LNCaP clone FGC (cell line): ENCODE results near the gene LOXL3.
A peak's percentile ranks its signal among the peaks of the same experiment; 100 is the strongest.

ENCODE experiments used
- DNase-seq: peaks from one replicate; pipeline ENCODE4 v3.0.0-alpha.2; 2011; ENCODE audit warnings: low read depth
- H3K4me3 ChIP-seq: 2 replicates; pipeline ENCODE4 v1.5.1; 2011; ENCODE audit warnings: mild to moderate bottlenecking, low read depth, low read length, control low read depth
- TF ChIP-seq, protein P1 (sequence below): IDR thresholded peaks from 2 replicates; pipeline ENCODE4 v1.5.1; 2012; ENCODE audit warnings: mild to moderate bottlenecking; ENCODE audit not compliant: control insufficient read depth, insufficient read depth; ENCODE audit errors: extremely low read depth

Gene LOXL3

DNA sequence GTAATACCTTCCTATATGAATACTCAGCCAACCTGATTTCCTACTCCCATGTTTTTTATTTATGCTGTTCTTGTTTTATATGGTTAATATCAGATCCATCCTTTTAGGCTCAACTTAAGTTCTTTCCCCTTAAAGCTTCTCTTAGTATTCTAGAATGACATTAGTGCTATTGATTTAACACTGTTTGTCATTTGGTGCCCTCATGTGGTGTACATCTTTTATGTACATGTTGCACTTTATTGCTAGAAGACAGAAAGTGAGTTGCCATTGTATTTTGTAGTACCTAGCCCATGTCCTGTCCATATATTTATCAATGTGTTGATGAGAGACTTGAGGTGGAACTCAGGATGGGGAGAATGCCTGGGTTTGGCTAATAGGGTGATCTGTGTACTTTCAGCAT lies 21.5 kb downstream of the LOXL3 start:
- H3K4me3 ChIP-seq, result no peak overlapping the region
- TF ChIP-seq, protein P1, sequence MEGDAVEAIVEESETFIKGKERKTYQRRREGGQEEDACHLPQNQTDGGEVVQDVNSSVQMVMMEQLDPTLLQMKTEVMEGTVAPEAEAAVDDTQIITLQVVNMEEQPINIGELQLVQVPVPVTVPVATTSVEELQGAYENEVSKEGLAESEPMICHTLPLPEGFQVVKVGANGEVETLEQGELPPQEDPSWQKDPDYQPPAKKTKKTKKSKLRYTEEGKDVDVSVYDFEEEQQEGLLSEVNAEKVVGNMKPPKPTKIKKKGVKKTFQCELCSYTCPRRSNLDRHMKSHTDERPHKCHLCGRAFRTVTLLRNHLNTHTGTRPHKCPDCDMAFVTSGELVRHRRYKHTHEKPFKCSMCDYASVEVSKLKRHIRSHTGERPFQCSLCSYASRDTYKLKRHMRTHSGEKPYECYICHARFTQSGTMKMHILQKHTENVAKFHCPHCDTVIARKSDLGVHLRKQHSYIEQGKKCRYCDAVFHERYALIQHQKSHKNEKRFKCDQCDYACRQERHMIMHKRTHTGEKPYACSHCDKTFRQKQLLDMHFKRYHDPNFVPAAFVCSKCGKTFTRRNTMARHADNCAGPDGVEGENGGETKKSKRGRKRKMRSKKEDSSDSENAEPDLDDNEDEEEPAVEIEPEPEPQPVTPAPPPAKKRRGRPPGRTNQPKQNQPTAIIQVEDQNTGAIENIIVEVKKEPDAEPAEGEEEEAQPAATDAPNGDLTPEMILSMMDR, result peak; percentile 52
- DNase-seq, result no peak

DNA sequence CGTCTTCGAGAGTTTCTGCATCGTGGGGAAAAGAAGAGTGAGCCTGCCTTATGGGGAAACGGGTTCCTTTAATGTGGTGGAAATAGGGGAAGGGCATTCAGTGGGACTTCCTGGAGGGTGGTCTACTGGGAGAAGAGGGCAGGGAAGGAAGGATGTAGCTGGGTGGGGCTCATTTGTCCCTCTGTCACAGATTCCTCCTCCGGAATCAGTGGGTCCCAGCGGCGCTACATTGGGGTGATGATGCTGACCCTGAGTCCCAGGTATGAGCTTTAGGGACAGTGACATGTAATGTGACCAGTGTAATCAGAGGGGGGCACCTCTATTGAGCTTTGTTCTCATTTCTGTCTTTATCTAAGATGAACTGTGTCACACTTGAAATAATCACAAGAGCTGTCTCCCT lies 22.1 kb downstream of the LOXL3 start:
- TF ChIP-seq, protein P1, result no peak
- no peak overlapping the region for H3K4me3 ChIP-seq
- DNase-seq, result no peak

DNA sequence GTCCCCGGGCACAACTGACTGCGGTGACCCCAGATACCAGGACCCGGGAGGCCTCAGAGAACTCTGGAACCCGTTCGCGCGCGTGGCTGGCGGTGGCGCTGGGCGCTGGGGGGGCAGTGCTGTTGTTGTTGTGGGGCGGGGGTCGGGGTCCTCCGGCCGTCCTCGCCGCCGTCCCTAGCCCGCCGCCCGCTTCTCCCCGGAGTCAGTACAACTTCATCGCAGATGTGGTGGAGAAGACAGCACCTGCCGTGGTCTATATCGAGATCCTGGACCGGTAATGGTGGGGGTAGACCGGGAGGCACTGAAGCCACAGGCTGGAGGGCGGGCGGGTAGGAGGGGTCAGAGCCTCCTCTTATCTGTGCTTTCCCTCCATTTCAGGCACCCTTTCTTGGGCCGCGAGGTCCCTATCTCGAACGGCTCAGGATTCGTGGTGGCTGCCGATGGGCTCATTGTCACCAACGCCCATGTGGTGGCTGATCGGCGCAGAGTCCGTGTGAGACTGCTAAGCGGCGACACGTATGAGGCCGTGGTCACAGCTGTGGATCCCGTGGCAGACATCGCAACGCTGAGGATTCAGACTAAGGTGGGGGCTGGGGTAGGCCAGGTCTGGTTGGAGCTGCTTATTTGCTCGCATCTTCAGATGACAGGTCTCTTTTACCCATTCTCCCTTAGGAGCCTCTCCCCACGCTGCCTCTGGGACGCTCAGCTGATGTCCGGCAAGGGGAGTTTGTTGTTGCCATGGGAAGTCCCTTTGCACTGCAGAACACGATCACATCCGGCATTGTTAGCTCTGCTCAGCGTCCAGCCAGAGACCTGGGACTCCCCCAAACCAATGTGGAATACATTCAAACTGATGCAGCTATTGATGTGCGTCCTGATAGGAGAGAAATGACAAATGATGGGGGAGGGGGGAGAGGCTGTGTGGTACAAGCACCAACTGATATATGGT lies 23.2 kb downstream of the LOXL3 start:
- TF ChIP-seq, protein P1, result no peak
- no peak for DNase-seq
- peak overlapping the region; percentile 83 for H3K4me3 ChIP-seq

DNA sequence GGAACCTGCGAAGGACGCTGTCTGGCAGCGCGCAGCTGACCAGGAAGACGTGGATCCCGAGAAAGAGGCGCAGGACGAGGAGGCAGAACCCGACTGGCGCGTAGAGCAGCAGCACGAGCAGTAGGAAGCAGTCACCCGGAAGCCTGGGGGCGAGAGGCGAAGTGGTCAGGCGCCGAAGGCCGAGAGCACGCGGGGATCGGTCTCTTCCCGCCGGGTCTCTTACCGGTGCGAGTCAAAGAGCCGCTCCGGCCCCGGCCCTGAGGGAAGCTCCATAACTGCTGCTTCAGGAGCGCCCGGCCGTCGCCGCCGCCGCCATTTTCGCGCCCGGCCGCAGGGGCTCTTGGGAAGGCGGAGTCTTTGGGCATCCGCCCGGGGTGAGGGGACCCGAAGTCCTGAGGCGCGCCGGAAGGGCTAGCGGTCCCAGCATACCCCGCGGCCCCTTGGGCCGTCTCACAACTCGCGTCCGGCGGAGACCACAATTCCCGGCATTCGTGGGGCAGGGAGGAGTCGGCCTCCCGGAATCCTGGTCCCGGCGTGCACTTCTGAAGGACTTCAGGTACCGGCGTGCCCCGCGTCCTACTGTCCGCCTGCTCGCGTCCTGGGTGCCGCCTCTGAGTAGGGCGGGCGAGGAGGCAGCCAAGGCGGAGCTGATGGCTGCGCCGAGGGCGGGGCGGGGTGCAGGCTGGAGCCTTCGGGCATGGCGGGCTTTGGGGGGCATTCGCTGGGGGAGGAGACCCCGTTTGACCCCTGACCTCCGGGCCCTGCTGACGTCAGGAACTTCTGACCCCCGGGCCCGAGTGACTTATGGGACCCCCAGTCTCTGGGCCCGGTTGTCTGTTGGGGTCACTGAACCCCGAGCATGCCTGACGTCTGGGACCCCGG lies 24.1 kb downstream of the LOXL3 start, which contains the start of the genes AUP1 and HTRA2:
TSS of gene AUP1 (minus strand) at position 350 of the 882 bp plus-strand sequence. CDS start at position 273, 77 bp downstream.
TSS of gene HTRA2 (plus strand) at position 577 of the 882 bp plus-strand sequence. CDS start at position 651, 74 bp downstream.
- peak; percentile 90 for DNase-seq
- H3K4me3 ChIP-seq, result peak within 1 kb of the TSS; percentile 83
- TF ChIP-seq, protein P1, result no peak

DNA sequence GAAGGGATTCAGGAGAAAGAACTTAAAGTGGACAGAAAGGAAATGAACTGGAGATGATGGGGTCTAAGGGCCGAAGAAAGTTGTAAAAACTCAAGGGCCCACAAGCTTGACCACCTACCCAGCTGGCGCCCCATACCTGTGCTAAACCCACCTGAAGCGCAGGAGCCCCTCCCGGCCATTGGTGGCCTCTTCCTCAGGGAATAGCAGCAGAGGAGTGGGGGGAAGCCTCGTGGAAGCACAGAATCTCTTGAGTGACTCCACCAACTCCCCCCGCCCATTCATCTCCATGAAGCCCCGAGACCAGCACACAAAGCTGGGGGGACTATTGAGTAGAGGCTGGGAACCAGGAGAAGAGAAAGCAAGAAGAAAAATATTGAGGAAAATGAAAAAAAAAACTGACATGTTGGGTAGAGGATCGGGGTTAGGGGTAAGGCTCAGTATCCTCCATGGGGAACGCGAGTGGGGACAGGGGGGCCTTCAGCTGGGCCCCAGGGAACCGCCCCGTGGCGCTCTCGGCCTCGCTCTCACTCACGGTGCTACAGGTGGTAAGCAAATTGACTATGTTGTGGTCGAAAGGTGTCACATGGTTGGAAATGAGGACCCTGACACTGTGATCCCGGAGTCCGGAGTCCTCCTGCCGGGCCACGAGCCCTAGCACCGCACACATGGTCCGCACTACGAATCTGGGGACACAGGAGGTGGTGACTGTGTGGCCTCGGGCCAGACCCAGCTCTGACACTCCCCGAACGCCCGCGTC lies 25.0 kb downstream of the LOXL3 start:
- TF ChIP-seq, protein P1, result no peak
- DNase-seq, result no peak
- peak overlapping the region; percentile 83 for H3K4me3 ChIP-seq

DNA sequence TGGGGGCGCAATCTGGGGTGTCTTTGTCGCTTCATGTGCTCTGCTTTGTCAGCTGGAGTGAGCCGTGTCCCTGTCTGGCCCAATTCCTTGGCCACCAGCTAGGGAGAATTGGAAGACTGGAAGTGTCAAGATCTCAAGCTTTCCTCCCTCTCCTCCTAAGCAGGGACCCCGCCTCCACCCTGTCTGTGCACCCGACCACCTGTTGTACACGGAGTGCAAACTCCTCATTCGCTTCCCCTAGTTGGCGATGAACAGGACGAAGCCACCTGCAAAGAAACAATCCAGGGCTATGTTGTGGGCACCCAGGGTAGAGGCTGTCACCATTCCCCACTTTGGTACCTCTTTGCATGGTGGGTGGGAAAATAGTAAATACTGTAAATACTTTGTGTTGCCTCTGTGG lies 26.0 kb downstream of the LOXL3 start:
- H3K4me3 ChIP-seq, result no peak overlapping the region
- DNase-seq, result no peak
- TF ChIP-seq, protein P1, result no peak
